Sigmoid colon (tissue), 7 donors: Measurements from ENCODE around the gene REC114. TPM values are rescaled to one million over a fixed set of nuclear protein-coding genes. Genes with fewer than 3 reads are reported as not detected.

Experiments
- DNase-seq: peaks from one replicate; pipeline ENCODE4 v3.0.0-alpha.2; 2019
- H3K27ac ChIP-seq, 4 donors: fragments of 200-600 bp; sonication (generic); one replicate each; pipeline ENCODE4 v1.5.1; 2016 to 2019; ENCODE audit warnings: mild to moderate bottlenecking in 1 of 4
- H3K27me3 ChIP-seq, 3 donors: fragments of 200-600 bp; sonication (generic); one replicate each; pipeline ENCODE4 v1.5.1; 2019; ENCODE audit warnings: mild to moderate bottlenecking in 1 of 3
- H3K36me3 ChIP-seq, 4 donors: fragments of 200-600 bp; sonication (generic); one replicate each; pipeline ENCODE4 v1.5.1; 2016 to 2019
- H3K4me1 ChIP-seq, 4 donors: fragments of 200-600 bp; sonication (generic); one replicate each; pipeline ENCODE4 v1.5.1; 2017 to 2019
- H3K4me3 ChIP-seq, 4 donors: fragments of 200-600 bp; sonication (generic); one replicate each; pipeline ENCODE4 v1.5.1; 2017 to 2019; ENCODE audit warnings: mild to moderate bottlenecking in 2 of 4, moderate library complexity in 1 of 4
- H3K9me3 ChIP-seq, 4 donors: fragments of 200-600 bp in 3 of 4; sonication (generic) in 3 of 4; one replicate each; pipeline versions ENCODE4 v1.5.1 to v1.6.1; 2013 to 2019
- EP300 ChIP-seq, 4 donors: sonication (generic); formaldehyde crosslinking; IDR thresholded peaks; one replicate each; pipeline ENCODE4 v1.6.1; 2017; ENCODE audit warnings: antibody characterized with exemption in 4 of 4
- POLR2A ChIP-seq, 2 donors: fragments of 450-650 bp; IDR thresholded peaks; one replicate each; pipeline ENCODE4 v1.6.1; 2016; ENCODE audit warnings: antibody characterized with exemption in 2 of 2, mild to moderate bottlenecking in 2 of 2, moderate library complexity in 2 of 2
- POLR2AphosphoS5 ChIP-seq, 4 donors: sonication (generic); formaldehyde crosslinking; IDR thresholded peaks; one replicate each; pipeline ENCODE4 v1.6.1; 2017; ENCODE audit warnings: antibody characterized with exemption in 4 of 4
- WGBS, 2 donors: extraction: QIAGEN DNeasy Blood & Tissue Kit; methylation state at CpG; one replicate each; pipeline ENCODE4 v1.1.7; 2013; 5-methylcytosine and 5-hydroxymethylcytosine counted together
- intact Hi-C: fragments of 100-400 bp; cut with DNase I; formaldehyde crosslinking; loops from one replicate; pipeline ENCODE4 v1.15.1; 2023
- polyA plus RNA-seq, 3 donors: library from polyadenylated mRNA; stranded (reverse); fragments of 200-250 nt; gene quantifications; one replicate each; pipeline ENCODE4 v1.2.3, GENCODE V29; 2013
- total RNA-seq, 4 donors: library from RNA; depleted of rRNA; stranded (reverse); fragments of >200 nt; gene quantifications; one replicate each; pipeline ENCODE4 v1.1.0, GENCODE V29; 2016
- TF ChIP-seq, protein P1 (sequence below), 4 experiments: fragments of 450-650 bp in 3 of 4; fragments of 200-600 bp in 1 of 4; IDR thresholded peaks; one replicate each; pipeline ENCODE4 v1.5.1; 2016 to 2019; ENCODE audit warnings: antibody characterized with exemption in 4 of 4, mild to moderate bottlenecking in 3 of 4, moderate library complexity in 2 of 4
- donor health status: healthy with polysubstance abuse.
- donor health status: Bipolar disorder and iron deficiency.
- donor health status: healthy.

Gene REC114
- total and polyA plus RNA-seq, 7 donors: not detected

DNA sequence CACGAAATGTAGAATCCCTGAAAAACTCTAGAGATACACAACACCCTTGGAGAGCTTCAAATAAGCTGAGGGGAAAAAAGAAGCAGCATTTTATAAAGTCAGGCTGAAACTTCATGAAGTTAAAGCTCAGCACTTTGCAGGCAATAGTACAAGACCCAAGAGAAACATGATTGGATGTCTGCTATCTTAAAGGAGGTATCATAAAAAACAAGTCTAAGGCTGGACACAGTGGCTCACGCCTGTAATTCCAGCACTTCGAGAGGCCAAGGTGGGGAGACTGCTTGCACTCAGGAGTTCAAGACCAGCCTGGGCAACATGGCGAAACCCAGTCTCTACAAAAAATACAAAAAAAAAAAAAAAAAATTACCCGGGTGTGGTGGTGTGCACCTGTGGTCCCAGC, 147.3 kb downstream of the REC114 start:
- no peak for DNase-seq
- Histone ChIP-seq H3K4me3 (no peak overlapping the region), H3K4me1 (peaks cover 0 to 43% (median 32%) of the 10 kb centered on the region in 4 donors), H3K36me3 (peaks cover 14 to 66% (median 29%) of the 10 kb centered on the region in 4 donors), H3K27ac (no peak overlapping the region), H3K9me3 (no peaks in the 10 kb centered on the region), H3K27me3 (no peaks in the 10 kb centered on the region)
- 90 to 97% methylated on average over 5 of the region's 5 CpGs for WGBS, 2 donors
- no peak for TF ChIP-seq EP300 (IDR thresholded peaks at IDR 0.05)
- TF ChIP-seq, protein P1, sequence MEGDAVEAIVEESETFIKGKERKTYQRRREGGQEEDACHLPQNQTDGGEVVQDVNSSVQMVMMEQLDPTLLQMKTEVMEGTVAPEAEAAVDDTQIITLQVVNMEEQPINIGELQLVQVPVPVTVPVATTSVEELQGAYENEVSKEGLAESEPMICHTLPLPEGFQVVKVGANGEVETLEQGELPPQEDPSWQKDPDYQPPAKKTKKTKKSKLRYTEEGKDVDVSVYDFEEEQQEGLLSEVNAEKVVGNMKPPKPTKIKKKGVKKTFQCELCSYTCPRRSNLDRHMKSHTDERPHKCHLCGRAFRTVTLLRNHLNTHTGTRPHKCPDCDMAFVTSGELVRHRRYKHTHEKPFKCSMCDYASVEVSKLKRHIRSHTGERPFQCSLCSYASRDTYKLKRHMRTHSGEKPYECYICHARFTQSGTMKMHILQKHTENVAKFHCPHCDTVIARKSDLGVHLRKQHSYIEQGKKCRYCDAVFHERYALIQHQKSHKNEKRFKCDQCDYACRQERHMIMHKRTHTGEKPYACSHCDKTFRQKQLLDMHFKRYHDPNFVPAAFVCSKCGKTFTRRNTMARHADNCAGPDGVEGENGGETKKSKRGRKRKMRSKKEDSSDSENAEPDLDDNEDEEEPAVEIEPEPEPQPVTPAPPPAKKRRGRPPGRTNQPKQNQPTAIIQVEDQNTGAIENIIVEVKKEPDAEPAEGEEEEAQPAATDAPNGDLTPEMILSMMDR (IDR thresholded peaks at IDR 0.05): no peak
- TF ChIP-seq POLR2A (IDR thresholded peaks at IDR 0.05): no peak
- TF ChIP-seq POLR2AphosphoS5 (IDR thresholded peaks at IDR 0.05): no peak
- intact Hi-C loops: no loop called here

DNA sequence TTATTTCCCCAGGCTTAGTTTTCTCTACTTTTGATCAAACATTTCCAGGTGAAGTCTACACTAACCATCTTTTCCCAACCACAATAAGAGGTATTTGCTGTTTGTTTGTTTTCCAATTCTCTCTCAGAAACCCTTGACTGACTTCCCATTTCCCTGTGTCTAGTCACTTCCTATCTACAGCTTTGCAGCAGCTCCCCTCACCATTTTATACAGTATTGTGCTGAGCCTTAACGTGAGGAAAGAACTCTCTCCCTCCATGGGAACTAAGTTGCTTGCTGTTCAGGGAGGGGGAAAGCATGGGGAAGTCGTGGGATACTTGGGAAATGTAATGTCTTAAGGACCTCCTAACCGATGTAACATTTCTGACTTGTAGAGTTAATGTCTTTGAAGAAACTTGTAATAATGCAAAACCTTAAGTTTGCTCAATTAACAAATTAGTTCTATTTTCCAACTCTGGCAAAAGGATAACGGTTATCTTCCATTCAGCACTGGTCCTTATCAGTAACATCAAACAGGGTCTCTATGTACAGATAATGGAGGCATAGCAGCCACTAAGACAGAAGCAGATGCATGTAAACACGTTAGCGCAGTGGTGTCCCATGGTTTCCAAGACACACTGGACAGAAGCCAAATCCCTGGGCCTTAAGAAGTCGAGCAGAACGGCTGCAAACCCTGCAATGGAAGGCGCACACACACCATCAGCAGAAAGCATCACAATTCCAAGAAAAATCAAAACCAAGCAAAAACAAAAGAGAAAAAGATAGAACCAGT, 150.5 kb downstream of the REC114 start:
- TF ChIP-seq, protein P1 (IDR thresholded peaks at IDR 0.05): no peak
- no peak for TF ChIP-seq EP300 (IDR thresholded peaks at IDR 0.05)
- no peak for TF ChIP-seq POLR2AphosphoS5 (IDR thresholded peaks at IDR 0.05)
- TF ChIP-seq POLR2A (IDR thresholded peaks at IDR 0.05): no peak
- DNase-seq: peak; percentile 79
- Histone ChIP-seq H3K4me3 (no peak overlapping the region), H3K4me1 (peaks cover 0 to 65% (median 61%) of the 10 kb centered on the region in 4 donors), H3K27me3 (no peaks in the 10 kb centered on the region), H3K36me3 (peaks cover 6 to 33% (median 10%) of the 10 kb centered on the region in 4 donors), H3K9me3 (no peaks in the 10 kb centered on the region), H3K27ac (peak overlapping the region in 2 of 4 donors; percentile 33 to 45)
- intact Hi-C loops: no loop called here
- 68 to 80% methylated on average over 9 of the region's 9 CpGs for WGBS, 2 donors

DNA sequence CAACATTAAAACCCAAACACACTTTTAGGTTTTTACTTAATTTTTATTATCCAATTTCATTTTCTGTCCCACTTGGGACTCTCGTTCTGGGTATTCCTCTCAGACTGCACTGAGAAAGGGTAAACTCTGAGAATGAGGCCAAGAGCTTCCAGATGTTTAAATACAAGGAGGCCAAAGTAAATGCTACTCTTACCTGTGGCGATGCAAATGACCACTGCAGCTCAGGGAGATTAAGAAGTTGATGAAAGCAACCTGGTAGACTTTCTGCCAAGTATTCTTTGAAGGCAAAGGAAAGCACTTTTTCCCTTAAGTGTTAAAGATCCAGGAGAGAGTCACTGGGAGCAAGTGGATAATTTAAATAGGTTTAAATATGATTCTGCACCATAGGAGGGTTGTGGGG, 151.1 kb downstream of the REC114 start:
- Histone ChIP-seq H3K4me3 (no peak overlapping the region), H3K27ac (peak overlapping the region in 1 of 4 donors; percentile 45), H3K9me3 (no peaks in the 10 kb centered on the region), H3K4me1 (peaks cover 0 to 71% (median 67%) of the 10 kb centered on the region in 4 donors), H3K36me3 (peaks cover 1 to 27% (median 5%) of the 10 kb centered on the region in 4 donors), H3K27me3 (no peaks in the 10 kb centered on the region)
- intact Hi-C loops: no loop called here
- 76 to 90% methylated on average over 2 of the region's 2 CpGs for WGBS, 2 donors
- TF ChIP-seq EP300 (IDR thresholded peaks at IDR 0.05): no peak
- TF ChIP-seq POLR2A (IDR thresholded peaks at IDR 0.05): no peak
- DNase-seq: no peak

DNA sequence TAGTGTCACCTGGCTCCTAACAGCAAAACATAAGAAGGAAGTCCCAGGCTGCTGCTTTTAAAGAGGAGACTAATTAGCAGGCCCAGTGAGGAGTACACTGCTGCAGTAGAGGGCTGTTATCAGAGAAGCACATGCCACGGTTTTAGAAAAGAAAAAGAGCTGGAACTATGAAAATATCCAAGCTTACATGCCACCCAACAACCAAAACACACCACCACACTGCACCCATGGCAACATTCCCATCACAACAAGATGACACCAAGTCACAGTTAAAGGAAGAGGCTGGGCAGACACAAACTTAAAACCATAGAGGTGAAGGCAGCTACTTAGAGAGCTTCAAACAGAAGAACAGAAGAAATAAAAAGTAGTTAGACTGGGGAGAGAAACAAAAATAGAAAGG, 153.2 kb downstream of the REC114 start:
- Histone ChIP-seq H3K27me3 (no peaks in the 10 kb centered on the region), H3K9me3 (no peaks in the 10 kb centered on the region), H3K36me3 (peaks cover 0 to 8% (median 1%) of the 10 kb centered on the region in 4 donors), H3K4me1 (peaks cover 0 to 92% (median 88%) of the 10 kb centered on the region in 4 donors), H3K27ac (peak overlapping the region in 3 of 4 donors; percentile 84 to 89 (median 85)), H3K4me3 (no peak overlapping the region)
- 49 to 51% methylated on average over 1 of the region's 1 CpG for WGBS, 2 donors
- TF ChIP-seq POLR2AphosphoS5 (IDR thresholded peaks at IDR 0.05): no peak
- TF ChIP-seq EP300 (IDR thresholded peaks at IDR 0.05): no peak
- TF ChIP-seq, protein P1 (IDR thresholded peaks at IDR 0.05): no peak
- no peak for TF ChIP-seq POLR2A (IDR thresholded peaks at IDR 0.05)
- intact Hi-C loops: no loop called here
- DNase-seq: no peak

DNA sequence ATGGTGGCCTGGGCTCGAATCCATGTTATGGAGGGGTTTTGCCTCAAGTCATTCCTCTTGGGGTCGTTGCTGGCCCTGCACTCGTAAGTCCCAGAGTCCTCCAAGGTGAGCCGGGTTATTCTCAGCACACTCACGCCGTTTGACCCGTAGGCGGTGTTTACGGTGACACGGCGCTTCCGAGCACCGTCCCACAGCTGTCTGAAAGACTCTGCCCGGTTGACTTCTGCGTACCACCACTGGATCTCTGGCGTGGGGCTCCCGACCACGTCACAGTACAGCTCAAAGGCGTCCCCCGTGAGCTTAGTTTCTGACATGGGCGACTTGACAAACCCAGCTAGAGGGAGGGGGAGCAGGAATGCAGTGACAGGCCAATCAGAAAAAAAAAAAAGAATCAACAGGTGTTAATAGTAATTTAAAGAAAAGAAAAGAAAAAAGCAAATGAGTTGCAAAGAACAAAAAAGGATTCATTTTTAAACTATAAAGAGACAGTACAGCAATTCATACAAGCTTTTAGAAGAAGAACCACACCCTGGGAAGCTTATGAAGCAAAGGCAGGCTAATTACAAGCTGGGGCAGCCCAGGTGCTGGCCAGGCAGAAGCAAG, 154.2 kb downstream of the REC114 start:
- no peak overlapping the region for H3K4me3 ChIP-seq

More for the DNA sequence above, 154.2 kb downstream of the REC114 start:
- Histone ChIP-seq H3K27ac (peak overlapping the region; percentile 39 to 89 (median 84)), H3K36me3 (no peaks in the 10 kb centered on the region), H3K4me1 (peaks cover 0 to 97% (median 97%) of the 10 kb centered on the region in 4 donors), H3K27me3 (no peaks in the 10 kb centered on the region), H3K9me3 (no peaks in the 10 kb centered on the region)
- intact Hi-C loops: no loop called here
- no peak for DNase-seq
- 95% methylated on average over 21 of the region's 21 CpGs for WGBS, 2 donors
- TF ChIP-seq EP300 (IDR thresholded peaks at IDR 0.05) (no peak), POLR2AphosphoS5 (IDR thresholded peaks at IDR 0.05) (no peak)
- TF ChIP-seq, protein P1 (IDR thresholded peaks at IDR 0.05): no peak
